Uterus (tissue), 2 donors: Measurements from ENCODE around the gene TUSC2.

Experiments used
- CTCF ChIP-seq, 4 experiments: fragments of 200-600 bp in 2 of 4; fragments of 450-650 bp in 2 of 4; sonication (generic) in 2 of 4; IDR thresholded peaks; one replicate each; pipeline ENCODE4 v1.5.1; 2016 to 2019; ENCODE audit warnings: antibody characterized with exemption in 4 of 4, mild to moderate bottlenecking in 2 of 4, moderate library complexity in 1 of 4
- POLR2A ChIP-seq, 2 donors: fragments of 450-650 bp; IDR thresholded peaks; one replicate each; pipeline ENCODE4 v1.6.1; 2016; ENCODE audit warnings: antibody characterized with exemption in 2 of 2, mild to moderate bottlenecking in 1 of 2, moderate library complexity in 1 of 2

- TF ChIP-seq POLR2A (IDR thresholded peaks at IDR 0.05) (no peak), CTCF (IDR thresholded peaks at IDR 0.05) (no peak)
Measured at GRCh38 chr3:50351323-50351697, 23.3 kb upstream of the TUSC2 start.
